ENCODE data around the gene CTDSP2.

GRCh38 chr12:57848208-57848607 lies 1.7 kb upstream of the CTDSP2 start:
- TF ChIP-seq CTCF (IDR thresholded peaks at IDR 0.05) (no peak), POLR2A (IDR thresholded peaks at IDR 0.05) (no peak), POLR2AphosphoS5 (IDR thresholded peaks at IDR 0.05) (no peak)

Data from gastroesophageal sphincter (tissue), 3 donors.